ENCODE results near the gene RUVBL1. TPM values are rescaled to one million over a fixed set of nuclear protein-coding genes. Genes with fewer than 3 reads are reported as not detected.

RUVBL1 gene
- total and polyA plus RNA-seq, 4 donors: 13.3 to 23.1 (median 13.9) TPM

DNA sequence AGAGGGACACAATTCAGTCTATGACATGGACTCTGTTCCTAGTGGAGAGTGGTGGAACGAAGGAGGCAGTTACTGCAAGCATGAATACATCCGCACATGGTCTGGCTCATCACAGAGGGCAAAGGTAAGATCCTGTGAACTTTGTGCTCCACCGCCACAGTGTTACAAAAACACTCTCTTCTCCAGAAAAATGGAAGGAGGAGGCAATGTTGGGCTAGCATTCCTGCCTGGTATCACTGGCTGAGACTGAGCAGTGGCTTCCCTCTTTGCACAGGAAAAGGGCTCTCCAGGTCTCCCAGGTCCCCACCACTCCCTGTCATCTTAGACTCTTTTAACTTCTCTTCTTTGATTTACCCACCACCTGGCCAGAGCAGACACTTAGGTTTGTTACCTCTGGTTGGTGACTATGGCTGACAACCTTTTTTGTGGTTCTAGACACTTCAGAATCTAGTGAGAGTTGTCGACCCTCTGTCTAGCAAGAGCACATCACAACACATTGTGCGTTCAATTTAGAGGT is 28.2 kb upstream of the RUVBL1 start (continued):
- TF ChIP-seq, protein P1, sequence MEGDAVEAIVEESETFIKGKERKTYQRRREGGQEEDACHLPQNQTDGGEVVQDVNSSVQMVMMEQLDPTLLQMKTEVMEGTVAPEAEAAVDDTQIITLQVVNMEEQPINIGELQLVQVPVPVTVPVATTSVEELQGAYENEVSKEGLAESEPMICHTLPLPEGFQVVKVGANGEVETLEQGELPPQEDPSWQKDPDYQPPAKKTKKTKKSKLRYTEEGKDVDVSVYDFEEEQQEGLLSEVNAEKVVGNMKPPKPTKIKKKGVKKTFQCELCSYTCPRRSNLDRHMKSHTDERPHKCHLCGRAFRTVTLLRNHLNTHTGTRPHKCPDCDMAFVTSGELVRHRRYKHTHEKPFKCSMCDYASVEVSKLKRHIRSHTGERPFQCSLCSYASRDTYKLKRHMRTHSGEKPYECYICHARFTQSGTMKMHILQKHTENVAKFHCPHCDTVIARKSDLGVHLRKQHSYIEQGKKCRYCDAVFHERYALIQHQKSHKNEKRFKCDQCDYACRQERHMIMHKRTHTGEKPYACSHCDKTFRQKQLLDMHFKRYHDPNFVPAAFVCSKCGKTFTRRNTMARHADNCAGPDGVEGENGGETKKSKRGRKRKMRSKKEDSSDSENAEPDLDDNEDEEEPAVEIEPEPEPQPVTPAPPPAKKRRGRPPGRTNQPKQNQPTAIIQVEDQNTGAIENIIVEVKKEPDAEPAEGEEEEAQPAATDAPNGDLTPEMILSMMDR (IDR thresholded peaks at IDR 0.05; ENCODE audit: low read depth, low read length, missing input control): peak; percentile 2

DNA sequence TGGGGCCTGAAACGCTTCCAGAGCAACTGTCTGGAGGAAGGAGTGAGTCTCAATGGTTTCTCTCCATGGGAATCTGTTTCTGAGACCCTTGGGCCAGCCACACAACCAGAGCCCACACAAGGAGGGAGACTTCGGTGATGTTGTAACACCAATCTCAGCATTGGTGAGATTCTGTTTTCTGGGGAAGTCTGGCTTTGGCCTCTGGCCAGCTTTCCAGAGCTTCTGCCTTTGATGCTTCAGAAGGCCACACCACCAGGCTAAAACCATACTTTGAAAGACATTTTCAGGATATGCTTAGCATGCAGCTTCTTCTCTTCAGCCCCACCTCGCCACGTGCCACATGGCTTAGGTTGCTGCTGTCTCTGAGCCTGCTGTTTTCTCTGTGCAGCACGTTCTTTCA is 26.0 kb upstream of the RUVBL1 start:
- Histone ChIP-seq H3K4me1 (ENCODE audit: control insufficient read depth in 4 of 4, insufficient read depth in 4 of 4, low read length in 3 of 4) (peaks cover 0 to 25% (median 8%) of the 10 kb centered on the region in 4 donors), H3K36me3 (ENCODE audit: control insufficient read depth in 4 of 4, insufficient read depth in 3 of 4, low read depth in 1 of 4, low read length in 3 of 4) (peaks cover 0 to 5% (median under 1%) of the 10 kb centered on the region in 4 donors), H3K9me3 (ENCODE audit: control insufficient read depth in 4 of 4, low read length in 3 of 4) (no peaks in the 10 kb centered on the region), H3K4me3 (ENCODE audit: low read depth in 1 of 3, low read length in 3 of 3) (no peak overlapping the region), H3K27me3 (ENCODE audit: control insufficient read depth in 4 of 4, insufficient read depth in 4 of 4, low read length in 3 of 4) (no peaks in the 10 kb centered on the region), H3K9ac (ENCODE audit: low read depth in 1 of 2, low read length in 2 of 2) (no peak overlapping the region), H3K27ac (ENCODE audit: low read depth in 1 of 2, low read length in 2 of 2) (no peak overlapping the region)
- 80% methylated on average over 5 of the region's 5 CpGs for WGBS
- DNase-seq (ENCODE audit: low spot score): no peak
- TF ChIP-seq, protein P2, sequence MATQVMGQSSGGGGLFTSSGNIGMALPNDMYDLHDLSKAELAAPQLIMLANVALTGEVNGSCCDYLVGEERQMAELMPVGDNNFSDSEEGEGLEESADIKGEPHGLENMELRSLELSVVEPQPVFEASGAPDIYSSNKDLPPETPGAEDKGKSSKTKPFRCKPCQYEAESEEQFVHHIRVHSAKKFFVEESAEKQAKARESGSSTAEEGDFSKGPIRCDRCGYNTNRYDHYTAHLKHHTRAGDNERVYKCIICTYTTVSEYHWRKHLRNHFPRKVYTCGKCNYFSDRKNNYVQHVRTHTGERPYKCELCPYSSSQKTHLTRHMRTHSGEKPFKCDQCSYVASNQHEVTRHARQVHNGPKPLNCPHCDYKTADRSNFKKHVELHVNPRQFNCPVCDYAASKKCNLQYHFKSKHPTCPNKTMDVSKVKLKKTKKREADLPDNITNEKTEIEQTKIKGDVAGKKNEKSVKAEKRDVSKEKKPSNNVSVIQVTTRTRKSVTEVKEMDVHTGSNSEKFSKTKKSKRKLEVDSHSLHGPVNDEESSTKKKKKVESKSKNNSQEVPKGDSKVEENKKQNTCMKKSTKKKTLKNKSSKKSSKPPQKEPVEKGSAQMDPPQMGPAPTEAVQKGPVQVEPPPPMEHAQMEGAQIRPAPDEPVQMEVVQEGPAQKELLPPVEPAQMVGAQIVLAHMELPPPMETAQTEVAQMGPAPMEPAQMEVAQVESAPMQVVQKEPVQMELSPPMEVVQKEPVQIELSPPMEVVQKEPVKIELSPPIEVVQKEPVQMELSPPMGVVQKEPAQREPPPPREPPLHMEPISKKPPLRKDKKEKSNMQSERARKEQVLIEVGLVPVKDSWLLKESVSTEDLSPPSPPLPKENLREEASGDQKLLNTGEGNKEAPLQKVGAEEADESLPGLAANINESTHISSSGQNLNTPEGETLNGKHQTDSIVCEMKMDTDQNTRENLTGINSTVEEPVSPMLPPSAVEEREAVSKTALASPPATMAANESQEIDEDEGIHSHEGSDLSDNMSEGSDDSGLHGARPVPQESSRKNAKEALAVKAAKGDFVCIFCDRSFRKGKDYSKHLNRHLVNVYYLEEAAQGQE (IDR thresholded peaks at IDR 0.05): no peak
- TF ChIP-seq HNF4G (IDR thresholded peaks at IDR 0.05) (no peak), TAF1 (conservative IDR thresholded peaks at IDR 0.05) (no peak), EGR1 (IDR thresholded peaks at IDR 0.05; ENCODE audit: low read depth in 2 of 2) (no peak), JUND (IDR thresholded peaks at IDR 0.05) (no peak), RAD21 (IDR thresholded peaks at IDR 0.05) (no peak), GABPA (IDR thresholded peaks at IDR 0.05 in 1 of 2, conservative IDR thresholded peaks at IDR 0.05 in 1 of 2) (no peak), YY1 (IDR thresholded peaks at IDR 0.05) (no peak), FOXA2 (IDR thresholded peaks at IDR 0.05) (no peak), SP1 (IDR thresholded peaks at IDR 0.05) (no peak), RXRA (IDR thresholded peaks at IDR 0.05) (no peak), HNF4A (conservative IDR thresholded peaks at IDR 0.05) (no peak), NR2F2 (IDR thresholded peaks at IDR 0.05) (no peak), FOXA1 (IDR thresholded peaks at IDR 0.05) (no peak)
- TF ChIP-seq, protein P3, sequence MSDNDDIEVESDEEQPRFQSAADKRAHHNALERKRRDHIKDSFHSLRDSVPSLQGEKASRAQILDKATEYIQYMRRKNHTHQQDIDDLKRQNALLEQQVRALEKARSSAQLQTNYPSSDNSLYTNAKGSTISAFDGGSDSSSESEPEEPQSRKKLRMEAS (IDR thresholded peaks at IDR 0.05): no peak
- TF ChIP-seq, protein P4, sequence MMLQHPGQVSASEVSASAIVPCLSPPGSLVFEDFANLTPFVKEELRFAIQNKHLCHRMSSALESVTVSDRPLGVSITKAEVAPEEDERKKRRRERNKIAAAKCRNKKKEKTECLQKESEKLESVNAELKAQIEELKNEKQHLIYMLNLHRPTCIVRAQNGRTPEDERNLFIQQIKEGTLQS (IDR thresholded peaks at IDR 0.05): no peak
- TF ChIP-seq, protein P1 (IDR thresholded peaks at IDR 0.05; ENCODE audit: low read depth, low read length, missing input control): no peak
- TF ChIP-seq, protein P5, sequence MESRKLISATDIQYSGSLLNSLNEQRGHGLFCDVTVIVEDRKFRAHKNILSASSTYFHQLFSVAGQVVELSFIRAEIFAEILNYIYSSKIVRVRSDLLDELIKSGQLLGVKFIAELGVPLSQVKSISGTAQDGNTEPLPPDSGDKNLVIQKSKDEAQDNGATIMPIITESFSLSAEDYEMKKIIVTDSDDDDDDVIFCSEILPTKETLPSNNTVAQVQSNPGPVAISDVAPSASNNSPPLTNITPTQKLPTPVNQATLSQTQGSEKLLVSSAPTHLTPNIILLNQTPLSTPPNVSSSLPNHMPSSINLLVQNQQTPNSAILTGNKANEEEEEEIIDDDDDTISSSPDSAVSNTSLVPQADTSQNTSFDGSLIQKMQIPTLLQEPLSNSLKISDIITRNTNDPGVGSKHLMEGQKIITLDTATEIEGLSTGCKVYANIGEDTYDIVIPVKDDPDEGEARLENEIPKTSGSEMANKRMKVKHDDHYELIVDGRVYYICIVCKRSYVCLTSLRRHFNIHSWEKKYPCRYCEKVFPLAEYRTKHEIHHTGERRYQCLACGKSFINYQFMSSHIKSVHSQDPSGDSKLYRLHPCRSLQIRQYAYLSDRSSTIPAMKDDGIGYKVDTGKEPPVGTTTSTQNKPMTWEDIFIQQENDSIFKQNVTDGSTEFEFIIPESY (IDR thresholded peaks at IDR 0.05): no peak

Measured in liver (tissue), 9 donors.